Limb (tissue), 2 donors: ENCODE results near the gene CLDN4.

Experiments used
- DNase-seq, 2 donors: peaks; one replicate each; pipeline ENCODE4 v3.0.0-alpha.2; 2016; ENCODE audit errors: extremely low spot score in 2 of 2

The CLDN4 gene

DNA sequence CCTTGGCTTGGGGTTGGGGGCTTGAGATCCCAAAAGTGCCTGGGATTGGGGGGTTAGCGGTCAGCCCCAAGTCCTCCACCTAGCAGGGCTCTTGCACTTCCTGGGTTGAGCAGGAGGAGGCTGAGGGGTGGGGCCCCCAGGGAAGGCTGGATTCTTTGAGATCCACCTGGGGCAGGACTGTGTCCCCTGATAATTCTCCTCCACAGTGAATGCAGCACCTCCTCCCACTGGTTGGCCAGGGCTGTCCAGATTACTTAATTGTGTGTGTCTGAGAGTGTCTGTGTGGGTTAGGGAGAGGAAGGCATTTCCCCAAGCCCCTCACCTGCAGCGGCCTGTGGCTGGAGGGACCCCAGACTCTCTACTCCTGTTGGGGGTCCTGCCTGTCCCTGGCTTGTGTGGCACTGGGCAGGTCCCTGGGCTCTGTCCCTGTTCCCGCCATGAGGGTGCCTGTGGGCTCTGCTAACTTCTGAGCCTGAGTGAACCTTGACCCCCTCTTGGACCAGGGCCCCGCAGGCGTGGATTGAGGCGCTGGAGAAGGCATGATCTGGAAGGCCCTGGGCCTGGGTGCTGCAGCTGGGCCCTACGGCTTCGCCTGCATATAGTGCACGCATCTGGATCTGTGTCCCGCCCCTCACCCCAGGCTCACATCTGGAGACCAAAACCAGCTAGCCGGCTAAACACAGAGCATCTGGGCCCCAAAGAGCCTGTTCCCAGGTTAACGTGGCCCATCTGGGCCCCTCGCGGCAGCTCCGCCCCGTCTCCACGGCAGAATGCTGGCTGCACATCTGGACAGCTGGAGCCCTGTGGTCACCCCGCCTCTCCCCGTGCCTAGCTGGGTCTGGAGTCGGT is 40.6 kb downstream of the CLDN4 start:
- no peak for DNase-seq

DNA sequence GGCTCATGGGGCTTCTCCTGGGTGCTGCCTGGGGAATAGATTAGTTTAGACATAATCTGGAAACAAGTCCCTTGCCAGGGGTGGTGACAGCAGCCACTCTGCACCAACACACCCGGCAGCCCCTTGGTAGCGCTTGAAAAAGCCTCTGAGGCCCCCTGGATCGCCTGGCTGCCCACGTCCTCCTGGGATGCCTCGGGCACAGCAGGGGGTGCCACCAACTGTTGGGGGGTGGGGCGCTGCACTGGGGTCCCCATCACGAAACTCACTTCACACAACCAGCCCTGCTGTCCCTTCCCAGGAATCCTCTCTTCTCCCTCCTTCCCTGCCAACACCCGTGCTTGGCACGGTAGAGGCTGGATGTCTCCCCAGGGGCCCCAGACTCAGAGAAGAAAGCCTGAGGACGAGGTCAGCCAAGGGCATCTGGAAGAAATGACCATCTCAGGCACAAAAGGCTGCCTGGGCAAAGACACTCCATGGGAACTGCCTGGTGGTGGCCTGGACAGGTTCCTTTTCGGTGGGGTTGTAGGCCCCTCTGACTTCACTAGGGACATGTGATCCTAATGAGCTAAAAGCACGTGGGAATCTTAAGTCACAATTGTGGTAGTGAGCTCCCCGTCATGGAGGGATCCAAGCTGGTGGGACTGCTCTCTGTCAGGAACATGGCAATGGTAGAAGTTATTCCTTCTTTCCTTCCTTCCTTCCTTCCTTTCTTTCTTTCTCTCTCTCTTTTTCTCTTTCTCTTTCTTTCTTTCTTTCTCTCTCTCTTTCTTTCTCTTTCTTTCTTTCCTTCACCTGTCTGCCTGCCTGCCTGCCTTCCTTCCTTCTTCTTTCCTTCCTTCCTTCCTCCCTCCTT is 41.5 kb downstream of the CLDN4 start:
- no peak for DNase-seq

DNA sequence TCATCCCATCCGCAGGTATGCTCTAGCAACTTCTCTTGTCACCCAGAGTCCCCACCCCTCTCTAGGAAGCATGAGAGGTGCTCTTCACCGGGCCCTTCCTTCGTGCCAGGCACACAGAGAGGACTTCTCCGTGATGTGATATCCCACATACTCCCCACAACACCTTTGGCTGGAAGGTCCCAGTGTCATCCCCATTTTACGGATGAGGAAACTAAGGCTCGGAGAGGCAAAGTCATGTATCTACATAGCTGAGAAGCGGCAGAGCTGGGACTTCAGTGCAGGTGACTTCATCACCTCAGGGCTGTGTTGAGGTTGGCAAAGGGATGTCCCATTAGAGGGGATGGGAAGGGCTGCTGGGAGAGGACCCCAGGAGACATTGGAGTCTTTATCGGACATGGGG is 45.6 kb downstream of the CLDN4 start:
- DNase-seq: no peak

DNA sequence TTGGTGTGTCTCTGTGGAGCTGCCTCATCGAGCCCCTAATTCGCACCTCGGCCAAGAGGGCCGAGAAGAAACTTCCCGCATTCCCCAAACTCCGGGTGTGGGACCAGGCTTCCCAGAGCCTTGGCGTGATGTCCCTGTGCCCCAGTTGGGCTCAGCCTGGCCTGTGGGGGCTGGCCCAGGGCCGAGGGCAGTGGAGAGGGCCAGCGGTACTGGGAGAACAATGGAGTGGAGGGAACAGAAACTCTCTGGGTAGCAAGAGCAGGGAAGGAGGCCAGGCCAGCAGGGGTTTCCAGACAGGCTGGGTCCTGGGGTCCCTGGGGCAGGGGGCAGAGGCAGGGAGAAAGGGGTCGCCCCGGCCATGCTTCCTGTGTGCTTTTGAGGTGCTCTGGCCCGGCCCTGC is 46.2 kb downstream of the CLDN4 start:
- no peak for DNase-seq

DNA sequence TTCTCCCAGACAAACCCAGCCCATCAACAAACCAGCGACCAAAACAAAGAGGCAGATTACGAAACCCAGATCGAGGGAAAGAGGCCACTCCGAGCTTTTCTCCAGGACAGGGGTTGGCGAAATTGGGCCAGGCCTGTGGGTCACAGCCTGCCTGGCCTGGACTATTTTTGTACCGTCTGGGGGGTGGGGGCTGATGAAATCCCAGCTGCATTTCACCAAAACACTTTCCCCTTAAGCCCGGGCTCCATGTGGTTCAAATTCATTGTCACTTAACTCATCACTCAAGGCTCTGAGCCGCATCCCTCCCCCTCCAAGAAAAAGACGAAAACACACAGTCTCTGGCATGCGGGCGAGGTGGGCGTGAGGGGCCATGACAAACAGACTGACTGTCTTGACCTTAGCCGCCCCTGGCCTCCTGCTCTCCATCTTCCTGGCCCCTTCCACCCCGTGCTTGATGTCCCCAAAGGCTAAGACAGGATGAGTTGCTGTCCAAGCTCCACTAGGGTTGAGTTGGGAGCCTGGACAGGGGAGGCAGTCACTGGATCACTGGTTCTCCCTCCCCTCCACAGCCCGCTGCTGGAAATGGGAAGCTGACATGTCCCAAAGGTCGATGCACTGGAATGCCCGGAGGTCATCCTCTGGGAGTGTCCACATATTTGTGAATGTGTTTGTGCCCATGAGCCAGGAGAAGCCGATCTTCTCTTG is 49.3 kb downstream of the CLDN4 start:
- no peak for DNase-seq

DNA sequence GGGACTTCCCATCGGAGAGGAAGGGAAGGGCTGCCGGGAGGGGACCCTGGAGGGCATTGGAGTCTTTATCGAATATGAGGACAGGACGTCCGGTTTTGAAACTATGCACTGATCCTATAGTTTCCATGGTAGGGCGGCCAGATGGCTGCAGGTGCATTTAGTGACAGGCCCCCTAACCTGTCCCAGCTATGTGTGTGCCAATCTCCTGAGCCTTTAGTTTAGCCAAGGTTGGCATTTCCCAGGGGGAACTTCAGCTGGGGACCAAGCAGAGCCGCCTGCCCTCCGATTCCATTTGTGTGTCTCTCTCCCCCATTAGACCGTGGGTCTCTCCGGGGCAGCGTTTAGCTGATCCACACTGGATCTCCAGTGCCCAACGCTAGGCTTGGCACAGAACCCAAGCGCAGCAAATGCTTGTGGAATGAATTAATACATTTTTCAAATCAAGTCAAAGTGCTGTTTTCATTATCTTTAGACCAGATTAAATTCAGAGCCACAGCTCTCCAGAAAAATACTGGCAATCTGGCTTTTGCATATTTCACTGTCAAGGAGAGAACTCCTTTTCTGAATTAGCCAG is 50.0 kb downstream of the CLDN4 start:
- DNase-seq: no peak

DNA sequence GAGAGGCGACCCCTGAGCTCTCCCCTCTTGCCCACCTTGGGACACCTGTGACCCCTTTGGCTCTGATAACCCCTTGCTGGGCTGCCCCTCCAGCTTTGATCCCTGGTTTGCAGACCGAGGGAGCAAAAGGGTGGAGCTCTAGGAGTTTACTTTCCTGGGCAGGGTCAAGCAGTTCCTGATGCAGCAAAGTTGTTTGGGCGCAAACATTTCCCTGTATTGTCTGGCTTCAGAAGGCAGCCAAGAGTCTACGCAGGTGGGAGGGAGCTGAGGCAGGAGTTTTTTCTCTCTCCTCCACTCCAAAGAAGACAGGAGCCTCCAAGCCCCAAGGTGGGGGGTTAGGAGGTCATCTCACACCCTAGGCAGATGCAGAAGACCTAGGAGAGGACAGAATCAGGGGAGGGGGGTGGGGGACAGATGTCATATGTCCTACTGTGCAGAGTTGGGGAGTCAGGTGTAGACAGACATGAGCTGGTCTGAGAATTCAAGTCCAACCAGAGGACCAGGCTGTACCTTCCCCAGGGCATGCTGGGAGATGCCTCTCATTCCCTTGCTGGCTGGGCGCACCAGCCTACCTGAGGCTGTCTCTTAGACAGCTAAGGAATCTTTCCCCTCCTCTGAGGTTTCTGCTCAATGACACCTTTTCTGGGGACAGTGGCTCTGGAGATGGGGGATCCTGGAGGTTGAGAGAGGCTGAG is 50.7 kb downstream of the CLDN4 start:
- no peak for DNase-seq

DNA sequence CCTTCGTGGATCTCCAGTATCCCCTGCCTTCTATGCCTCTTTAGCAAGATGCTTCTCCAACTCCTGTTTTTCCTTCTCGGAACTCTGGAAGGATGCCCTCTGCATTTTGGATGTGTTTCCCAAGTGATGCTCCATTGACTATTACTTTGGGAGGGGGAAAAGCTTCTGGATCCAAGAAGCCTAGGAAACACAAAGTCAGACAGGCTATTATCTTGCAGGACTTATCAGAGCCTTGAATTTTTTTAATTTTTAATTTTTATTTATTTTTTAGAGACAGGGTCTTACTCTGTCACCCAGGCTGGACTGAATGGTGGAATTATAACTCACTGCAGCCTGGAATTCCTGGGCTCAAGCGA is 51.2 kb downstream of the CLDN4 start:
- no peak for DNase-seq
